HG03060 (cell line): ENCODE results near the gene MTCL1.

Source experiments
- ATAC-seq: cut with Tn5 transposase; IDR thresholded peaks from one replicate; pipeline ENCODE4 v1.9.1; 2021; ENCODE audit warnings: low read depth, moderate number of reproducible peaks; ENCODE audit not compliant: unreplicated experiment

The MTCL1 gene

DNA sequence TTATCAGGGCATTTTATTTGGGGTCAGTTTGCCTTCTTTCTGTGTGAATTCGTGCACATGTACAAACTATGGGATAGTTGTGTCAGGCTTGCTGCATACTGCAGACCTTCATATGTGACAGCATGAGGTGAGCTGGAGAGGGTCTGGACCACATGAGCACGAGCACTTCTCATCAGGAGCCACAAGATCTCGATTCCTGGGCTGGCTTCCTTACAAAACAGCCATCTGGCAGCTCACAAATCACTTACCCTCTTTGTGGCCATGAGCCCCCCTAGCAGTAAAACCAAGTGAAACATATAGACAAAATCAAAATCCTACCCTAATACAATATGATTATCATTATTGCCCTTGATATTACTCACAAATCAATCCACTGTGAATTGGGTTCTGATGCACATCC lies 121.2 kb downstream of the MTCL1 start:
- no peak for ATAC-seq

DNA sequence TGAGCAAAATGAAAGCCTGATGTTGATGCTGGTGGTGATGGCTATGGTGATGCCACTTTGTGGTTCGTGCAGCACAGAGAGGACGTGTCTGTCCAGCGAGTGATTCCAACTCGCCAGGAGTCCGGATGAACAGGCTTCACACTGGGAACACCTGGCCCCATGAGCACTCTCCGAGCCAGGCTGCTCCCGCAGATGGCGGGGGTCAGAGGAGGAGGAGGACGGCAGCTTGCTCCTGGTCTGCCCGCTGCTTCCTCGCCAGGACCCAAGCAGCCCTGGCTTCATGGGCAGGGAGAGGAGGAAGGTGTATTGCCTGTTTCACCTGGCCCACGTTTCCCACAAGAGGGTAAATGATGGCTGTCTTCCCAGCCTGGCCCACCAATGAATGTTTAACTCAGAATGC lies 121.6 kb downstream of the MTCL1 start:
- no peak for ATAC-seq

DNA sequence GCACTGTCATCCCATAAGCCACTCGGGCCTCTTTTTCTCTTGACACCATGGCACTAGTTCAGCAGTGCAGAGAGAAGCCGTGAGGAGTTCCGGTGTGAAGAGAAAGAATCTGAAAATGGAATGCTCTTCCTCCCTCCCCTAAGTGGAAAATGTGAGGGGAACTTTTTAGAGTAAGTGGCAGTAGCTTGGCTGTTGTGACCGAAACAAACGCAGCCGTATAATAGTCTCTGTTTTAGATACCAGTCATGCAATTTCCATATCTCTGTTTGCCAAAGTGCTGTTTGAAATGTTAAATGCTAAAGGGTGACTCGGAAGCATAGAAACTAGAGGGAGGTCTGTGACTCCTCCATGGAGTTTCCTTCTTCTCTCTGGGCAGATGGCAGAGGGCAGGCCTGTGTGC lies 122.9 kb downstream of the MTCL1 start:
- no peak for ATAC-seq

- ATAC-seq = no peak
Observed at GRCh38 chr18:8828798-8829197, 123.4 kb downstream of the MTCL1 start.

GRCh38 chr18:8830067-8831060 lies 125.0 kb downstream of the MTCL1 start:
- no peak for ATAC-seq

- ATAC-seq = no peak
Observed at GRCh38 chr18:8831112-8831511, 125.8 kb downstream of the MTCL1 start.

DNA sequence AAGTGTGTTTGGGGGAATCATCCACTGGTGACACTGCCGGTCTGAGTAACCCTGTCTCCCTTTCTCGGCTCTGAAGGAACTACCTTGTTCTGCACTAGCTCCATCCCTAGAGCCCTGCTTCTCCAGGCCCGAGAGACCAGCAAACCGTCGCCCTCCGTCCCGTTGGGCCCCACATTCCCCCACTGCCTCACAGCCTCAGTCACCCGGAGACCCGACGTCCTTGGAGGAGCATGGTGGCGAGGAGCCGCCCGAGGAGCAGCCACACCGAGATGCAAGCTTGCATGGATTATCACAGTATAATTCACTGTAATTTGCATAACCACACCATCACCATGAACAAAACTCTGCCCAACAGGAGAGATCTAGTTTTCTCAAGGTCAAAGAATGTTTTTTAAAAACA lies 126.2 kb downstream of the MTCL1 start:
- ATAC-seq = no peak

- no peak for ATAC-seq
Observed at GRCh38 chr18:8833480-8833879, 128.1 kb downstream of the MTCL1 start.

DNA sequence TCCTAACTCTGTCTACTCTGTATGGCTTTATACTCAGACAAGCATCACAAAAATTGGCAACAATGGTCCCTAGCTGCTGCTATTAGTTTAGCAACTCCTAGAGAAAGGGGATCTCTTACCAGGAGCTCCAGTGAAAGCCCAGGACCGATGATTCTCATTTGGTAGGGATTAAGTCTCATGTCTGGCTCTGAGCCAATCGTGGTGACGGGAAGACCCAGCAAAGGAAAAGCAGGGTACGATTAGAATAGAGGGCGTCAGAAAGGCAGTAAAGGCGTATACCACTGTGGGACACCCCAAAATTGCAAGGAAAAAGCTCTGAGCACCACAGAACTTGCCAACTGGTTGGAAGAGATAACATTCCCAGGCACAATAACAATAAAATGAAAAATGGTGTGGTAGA lies 129.5 kb downstream of the MTCL1 start:
- ATAC-seq = no peak

- no peak for ATAC-seq
Observed at GRCh38 chr18:8835521-8835953, 130.2 kb downstream of the MTCL1 start.

DNA sequence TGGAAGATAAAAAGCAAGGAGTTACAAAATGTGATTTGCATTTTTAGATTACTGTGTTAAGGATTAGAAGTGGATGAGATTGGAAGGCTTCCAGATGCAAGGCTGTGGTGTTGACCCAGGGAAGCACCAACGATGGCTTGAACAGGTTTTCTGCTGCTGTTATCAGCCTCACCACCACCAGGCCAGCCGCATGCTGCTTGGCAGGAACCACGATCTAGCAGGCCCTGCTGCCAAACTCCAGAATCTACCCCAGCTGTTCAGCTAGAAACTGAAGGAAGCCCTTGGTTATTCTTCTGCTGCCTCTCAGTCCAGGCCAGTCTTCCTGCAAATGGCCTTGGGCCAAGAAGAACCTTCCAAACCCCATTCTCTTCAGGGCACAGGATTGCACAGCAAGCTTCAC lies 133.9 kb downstream of the MTCL1 start:
- no peak for ATAC-seq

DNA sequence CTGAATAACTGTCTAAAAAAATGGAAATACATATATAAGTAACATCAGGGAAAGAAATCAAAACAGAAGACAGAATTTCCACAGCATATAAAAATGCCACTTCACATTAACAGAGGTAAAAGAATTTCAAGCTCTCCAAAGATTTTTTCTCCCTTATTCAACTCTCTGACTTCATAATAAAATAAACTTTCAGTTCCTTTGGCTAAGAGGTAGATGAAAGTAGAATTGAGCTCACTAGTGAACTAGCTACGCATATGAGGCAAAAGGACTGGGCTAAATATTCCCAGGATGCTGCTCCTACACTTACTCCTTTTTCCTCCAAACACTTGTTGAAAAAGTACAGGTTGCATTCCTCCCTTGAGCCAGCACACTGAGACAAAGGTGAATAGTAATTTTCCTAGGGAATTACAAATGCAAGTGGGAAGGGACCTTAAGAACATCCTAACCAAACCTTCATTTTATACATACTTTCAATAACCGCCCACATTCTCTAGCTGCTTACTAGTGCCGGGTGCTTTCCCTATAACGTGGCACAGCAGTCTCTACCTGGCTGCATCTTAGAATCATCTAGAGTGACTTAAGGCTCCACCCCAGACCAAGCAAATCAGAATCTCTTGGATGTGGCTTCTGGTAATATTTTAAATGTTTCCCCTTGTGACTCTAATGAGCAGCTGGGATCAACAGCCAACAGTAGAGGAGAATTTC lies 136.6 kb downstream of the MTCL1 start:
- no peak for ATAC-seq

- no peak for ATAC-seq
Observed at GRCh38 chr18:8842506-8842905, 137.2 kb downstream of the MTCL1 start.

GRCh38 chr18:8843005-8843404 lies 137.6 kb downstream of the MTCL1 start:
- no peak for ATAC-seq

DNA sequence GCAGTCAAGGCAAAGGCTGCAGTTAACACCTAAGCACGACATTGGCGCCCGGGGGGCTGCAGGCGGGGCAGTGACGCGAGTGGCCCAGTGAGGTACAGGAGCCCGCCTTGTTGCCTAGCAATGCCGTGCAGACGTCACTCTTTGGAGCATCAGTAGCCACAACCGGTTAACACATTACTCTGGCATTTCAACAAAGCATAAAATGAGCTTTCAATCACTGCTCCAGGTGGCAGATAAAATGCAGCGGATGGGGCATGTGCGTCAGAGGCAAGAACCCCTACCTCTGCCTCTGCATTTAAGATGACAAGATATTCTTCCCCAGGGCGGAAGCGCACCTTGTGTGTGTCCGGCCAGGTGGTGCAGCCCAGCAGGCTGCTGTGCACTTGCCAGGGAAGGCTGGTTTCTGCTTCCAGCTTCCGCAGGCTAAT lies 139.4 kb downstream of the MTCL1 start:
- ATAC-seq = no peak

- ATAC-seq = no peak
Observed at GRCh38 chr18:8845506-8845905, 140.2 kb downstream of the MTCL1 start.

GRCh38 chr18:8847066-8847755 lies 141.9 kb downstream of the MTCL1 start:
- no peak for ATAC-seq

DNA sequence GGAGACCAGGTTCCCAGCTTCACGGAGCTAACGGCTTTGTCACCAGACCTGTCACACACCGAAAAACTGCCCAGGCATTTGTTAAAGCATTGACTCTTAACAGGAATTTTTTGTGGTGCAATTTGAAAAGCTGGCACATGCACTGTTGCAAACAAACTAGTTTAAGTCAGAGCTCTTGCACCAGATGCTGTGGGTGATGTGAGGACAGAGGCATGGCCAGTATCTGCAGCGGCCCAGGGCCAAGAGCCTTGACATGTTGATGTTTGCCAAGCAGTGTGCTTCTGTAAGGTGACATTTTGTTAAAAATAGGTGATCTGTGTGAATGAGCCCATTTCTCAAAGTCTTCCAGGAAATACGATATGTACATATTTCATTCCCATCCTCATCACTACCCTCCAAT lies 142.5 kb downstream of the MTCL1 start:
- no peak for ATAC-seq

DNA sequence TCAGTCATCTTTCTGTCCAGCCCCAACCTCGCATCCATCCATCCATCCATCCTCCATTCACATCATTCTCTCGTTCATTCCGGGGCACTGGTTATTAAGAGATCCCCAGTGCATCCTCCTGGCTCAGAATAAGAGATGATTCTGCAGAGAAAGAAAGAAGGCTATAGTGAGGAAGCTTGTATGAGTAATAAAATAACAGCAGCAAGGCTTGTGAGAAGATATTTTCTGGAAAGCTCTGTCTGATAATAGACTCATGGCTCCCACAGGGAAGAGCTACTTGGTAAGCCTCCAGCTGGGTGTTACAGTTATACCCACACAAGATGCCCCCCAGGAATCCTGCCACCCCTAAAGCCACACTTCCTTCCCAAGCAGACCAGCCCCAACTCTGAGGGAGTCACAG lies 143.2 kb downstream of the MTCL1 start:
- ATAC-seq = no peak

- no peak for ATAC-seq
Observed at GRCh38 chr18:8849696-8850095, 144.3 kb downstream of the MTCL1 start.

GRCh38 chr18:8851659-8852058 lies 146.3 kb downstream of the MTCL1 start:
- no peak for ATAC-seq
